Karpas-422 (cell line): ENCODE data around the gene PRXL2B. TPM values are rescaled to one million over a fixed set of nuclear protein-coding genes. Genes with fewer than 3 reads are reported as not detected.

Experiments used
- DNase-seq: peaks from one replicate; pipeline ENCODE4 v3.0.0-alpha.2; 2015
- H2AFZ ChIP-seq: fragments of 200-600 bp; sonication (generic); 2 replicates; pipeline ENCODE4 v1.6.1; 2014; ENCODE audit warnings: antibody characterized with exemption, low read length, mixed read lengths
- H3K27ac ChIP-seq: fragments of 200-600 bp; sonication (generic); 2 replicates; pipeline ENCODE4 v1.5.1; 2014; ENCODE audit warnings: mild to moderate bottlenecking, low read length, moderate library complexity
- H3K27me3 ChIP-seq: fragments of 200-600 bp; sonication (generic); 2 replicates; pipeline ENCODE4 v1.6.1; 2014; ENCODE audit warnings: low read length, mixed read lengths
- H3K36me3 ChIP-seq: fragments of 200-600 bp; sonication (generic); 2 replicates; pipeline ENCODE4 v1.6.1; 2014; ENCODE audit warnings: low read length, mixed read lengths; ENCODE audit not compliant: insufficient read depth
- H3K4me1 ChIP-seq: fragments of 200-600 bp; sonication (generic); 2 replicates; pipeline ENCODE4 v1.6.1; 2014; ENCODE audit warnings: mild to moderate bottlenecking, low read length, mixed read lengths
- H3K4me2 ChIP-seq: fragments of 200-600 bp; sonication (generic); 2 replicates; pipeline ENCODE4 v1.6.1; 2014; ENCODE audit warnings: low read length, low read depth, mild to moderate bottlenecking; ENCODE audit not compliant: poor library complexity, severe bottlenecking
- H3K4me3 ChIP-seq: fragments of 200-600 bp; sonication (generic); 2 replicates; pipeline ENCODE4 v1.5.1; 2014; ENCODE audit warnings: mild to moderate bottlenecking, antibody characterized with exemption, low read length, mixed read lengths
- H3K79me2 ChIP-seq: fragments of 200-600 bp; sonication (generic); 2 replicates; pipeline ENCODE4 v1.6.1; 2014; ENCODE audit warnings: mild to moderate bottlenecking, low read length, mixed read lengths
- H3K9ac ChIP-seq: fragments of 200-600 bp; sonication (generic); 2 replicates; pipeline ENCODE4 v1.6.0; 2014; ENCODE audit warnings: low read length
- H3K9me2 ChIP-seq: fragments of 200-600 bp; sonication (generic), shearing (Covaris generic); replicated peaks from 2 replicates; pipeline ENCODE4 v1.6.0; 2014; ENCODE audit warnings: mild to moderate bottlenecking, low read length, moderate library complexity; ENCODE audit not compliant: insufficient read depth
- H3K9me3 ChIP-seq: fragments of 300-700, 200-600 bp; sonication (generic); 2 replicates; pipeline ENCODE4 v1.6.1; 2014; ENCODE audit warnings: low read length, mixed read lengths
- H4K20me1 ChIP-seq: fragments of 200-600 bp; sonication (generic); 2 replicates; pipeline ENCODE4 v1.6.1; 2014; ENCODE audit warnings: mild to moderate bottlenecking, antibody characterized with exemption, low read length, low read depth; ENCODE audit not compliant: insufficient read depth
- total RNA-seq: library from RNA; depleted of rRNA; stranded (reverse); fragments of >200 nt; shearing (Covaris generic); gene quantifications from 2 replicates; pipeline ENCODE4 v1.2.3, GENCODE V29; 2014; ENCODE audit warnings: low replicate concordance

The PRXL2B gene
- total RNA-seq, 1 experiment from 2014 or later = 0.89 TPM

- Histone ChIP-seq H4K20me1 (no peaks in the 10 kb centered on the region), H3K36me3 (no peaks in the 10 kb centered on the region), H3K9me2 (no peaks in the 10 kb centered on the region), H3K79me2 (no peaks in the 10 kb centered on the region), H3K4me3 (no peak overlapping the region), H3K4me2 (no peak overlapping the region), H3K9me3 (no peaks in the 10 kb centered on the region), H3K9ac (no peak overlapping the region), H3K4me1 (no peaks in the 10 kb centered on the region), H3K27ac (no peak overlapping the region), H2AFZ (no peak overlapping the region), H3K27me3 (no peaks in the 10 kb centered on the region)
- DNase-seq = no peak
Observed at GRCh38 chr1:2604156-2604843, 17.7 kb downstream of the PRXL2B start.

GRCh38 chr1:2604844-2605508 lies 18.4 kb downstream of the PRXL2B start:
- Histone ChIP-seq H3K4me2 (no peak overlapping the region), H3K27ac (no peak overlapping the region), H4K20me1 (no peaks in the 10 kb centered on the region), H3K4me1 (no peaks in the 10 kb centered on the region), H3K36me3 (no peaks in the 10 kb centered on the region), H3K4me3 (no peak overlapping the region), H3K9ac (no peak overlapping the region), H3K79me2 (no peaks in the 10 kb centered on the region), H3K9me3 (no peaks in the 10 kb centered on the region), H3K9me2 (no peaks in the 10 kb centered on the region), H3K27me3 (no peaks in the 10 kb centered on the region), H2AFZ (no peak overlapping the region)
- DNase-seq = no peak

- Histone ChIP-seq H3K4me1 (no peaks in the 10 kb centered on the region), H3K9me3 (no peaks in the 10 kb centered on the region), H3K79me2 (no peaks in the 10 kb centered on the region), H3K9ac (no peak overlapping the region), H3K27ac (no peak overlapping the region), H3K4me2 (no peak overlapping the region), H3K27me3 (no peaks in the 10 kb centered on the region), H3K9me2 (no peaks in the 10 kb centered on the region), H3K36me3 (no peaks in the 10 kb centered on the region), H3K4me3 (no peak overlapping the region), H2AFZ (no peak overlapping the region), H4K20me1 (no peaks in the 10 kb centered on the region)
- no peak for DNase-seq
Observed at GRCh38 chr1:2605509-2606395, 19.2 kb downstream of the PRXL2B start.

- Histone ChIP-seq H3K36me3 (no peaks in the 10 kb centered on the region), H3K79me2 (no peaks in the 10 kb centered on the region), H2AFZ (no peak overlapping the region), H3K4me2 (no peak overlapping the region), H3K27me3 (no peaks in the 10 kb centered on the region), H3K27ac (no peak overlapping the region), H3K4me3 (no peak overlapping the region), H4K20me1 (no peaks in the 10 kb centered on the region), H3K9me2 (no peaks in the 10 kb centered on the region), H3K4me1 (no peaks in the 10 kb centered on the region), H3K9me3 (no peaks in the 10 kb centered on the region), H3K9ac (no peak overlapping the region)
- no peak for DNase-seq
Observed at GRCh38 chr1:2606396-2606880, 19.9 kb downstream of the PRXL2B start.

GRCh38 chr1:2606881-2607621 lies 20.5 kb downstream of the PRXL2B start:
- no peak overlapping the region for H3K27ac ChIP-seq
- no peaks in the 10 kb centered on the region for H3K79me2 ChIP-seq
- H3K27me3 ChIP-seq = no peaks in the 10 kb centered on the region
- no peak overlapping the region for H3K4me3 ChIP-seq
- no peaks in the 10 kb centered on the region for H4K20me1 ChIP-seq
- H3K9me2 ChIP-seq = no peaks in the 10 kb centered on the region
- no peaks in the 10 kb centered on the region for H3K9me3 ChIP-seq
- H3K4me2 ChIP-seq = no peak overlapping the region
- H2AFZ ChIP-seq = no peak overlapping the region
- DNase-seq = no peak
- H3K9ac ChIP-seq = no peak overlapping the region
- no peaks in the 10 kb centered on the region for H3K36me3 ChIP-seq
- peaks cover 5% of the 10 kb centered on the region for H3K4me1 ChIP-seq

- no peaks in the 10 kb centered on the region; the same call in 1 of the 2 replicates for H3K27me3 ChIP-seq
- H3K4me1 ChIP-seq = peaks cover 7% of the 10 kb centered on the region
- no peaks in the 10 kb centered on the region for H4K20me1 ChIP-seq
- no peaks in the 10 kb centered on the region for H3K36me3 ChIP-seq
- no peaks in the 10 kb centered on the region for H3K9me3 ChIP-seq
- no peak overlapping the region for H3K9ac ChIP-seq
- no peaks in the 10 kb centered on the region for H3K79me2 ChIP-seq
- H3K4me2 ChIP-seq = no peak overlapping the region
- no peak for DNase-seq
- no peak overlapping the region for H3K4me3 ChIP-seq
- no peaks in the 10 kb centered on the region for H3K9me2 ChIP-seq
- H3K27ac ChIP-seq = no peak overlapping the region
- H2AFZ ChIP-seq = no peak overlapping the region
Observed at GRCh38 chr1:2607641-2608091, 21.1 kb downstream of the PRXL2B start.

GRCh38 chr1:2609319-2610035 lies 22.9 kb downstream of the PRXL2B start:
- no peak overlapping the region for H2AFZ ChIP-seq
- no peaks in the 10 kb centered on the region for H3K9me3 ChIP-seq
- H3K9ac ChIP-seq = no peak overlapping the region
- peaks cover 7% of the 10 kb centered on the region for H3K4me1 ChIP-seq
- H3K4me2 ChIP-seq = no peak overlapping the region
- H3K27me3 ChIP-seq = no peaks in the 10 kb centered on the region; the same call in 1 of the 2 replicates
- H3K27ac ChIP-seq = no peak overlapping the region
- H3K36me3 ChIP-seq = no peaks in the 10 kb centered on the region
- no peak for DNase-seq
- H3K4me3 ChIP-seq = no peak overlapping the region
- H4K20me1 ChIP-seq = no peaks in the 10 kb centered on the region
- no peaks in the 10 kb centered on the region for H3K9me2 ChIP-seq
- no peaks in the 10 kb centered on the region for H3K79me2 ChIP-seq
